Esophagus muscularis mucosa (tissue), 4 donors: ENCODE results near the gene CNTRL.

Source experiments
- EP300 ChIP-seq: sonication (generic); formaldehyde crosslinking; IDR thresholded peaks from one replicate; pipeline ENCODE4 v1.6.1; 2017; ENCODE audit warnings: antibody characterized with exemption
- POLR2A ChIP-seq: fragments of 450-650 bp; IDR thresholded peaks from one replicate; pipeline ENCODE4 v1.6.1; 2017; ENCODE audit warnings: antibody characterized with exemption, moderate library complexity, mild to moderate bottlenecking, low read depth
- POLR2AphosphoS5 ChIP-seq, 2 donors: sonication (generic); formaldehyde crosslinking; IDR thresholded peaks; one replicate each; pipeline ENCODE4 v1.6.1; 2017; ENCODE audit warnings: antibody characterized with exemption in 2 of 2
- TF ChIP-seq, protein P1 (sequence below), 3 experiments: fragments of 200-600 bp in 2 of 3; fragments of 450-650 bp in 1 of 3; sonication (generic) in 2 of 3; IDR thresholded peaks; one replicate each; pipeline ENCODE4 v1.5.1; 2017 to 2019; ENCODE audit warnings: antibody characterized with exemption in 3 of 3, mild to moderate bottlenecking in 2 of 3, moderate library complexity in 1 of 3

DNA sequence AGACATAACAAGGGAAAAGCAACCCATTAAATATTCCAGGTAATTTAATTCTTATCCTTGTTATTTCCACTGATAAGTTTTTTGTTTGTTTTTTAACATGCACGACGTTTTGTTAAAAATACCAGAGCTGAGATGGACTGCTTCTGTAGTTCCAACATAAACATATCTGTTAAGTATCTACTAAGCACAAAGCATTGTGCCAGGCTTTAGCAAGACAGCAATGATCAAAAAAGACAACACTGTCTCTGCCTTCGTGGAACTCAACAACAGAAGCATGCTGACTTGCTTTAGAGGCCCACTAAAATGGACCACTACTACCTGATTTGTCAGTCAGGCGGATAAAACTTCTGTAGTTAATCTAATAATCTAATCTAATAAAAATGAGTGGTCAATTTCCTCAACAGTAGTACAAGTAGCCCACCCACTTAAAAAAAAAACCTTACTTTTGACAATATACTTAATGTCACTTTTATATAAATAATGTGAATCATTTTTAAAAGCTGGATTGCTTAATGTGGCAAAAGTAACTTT lies 123.8 kb downstream of the CNTRL start:
- no peak for TF ChIP-seq EP300
- TF ChIP-seq, protein P1, sequence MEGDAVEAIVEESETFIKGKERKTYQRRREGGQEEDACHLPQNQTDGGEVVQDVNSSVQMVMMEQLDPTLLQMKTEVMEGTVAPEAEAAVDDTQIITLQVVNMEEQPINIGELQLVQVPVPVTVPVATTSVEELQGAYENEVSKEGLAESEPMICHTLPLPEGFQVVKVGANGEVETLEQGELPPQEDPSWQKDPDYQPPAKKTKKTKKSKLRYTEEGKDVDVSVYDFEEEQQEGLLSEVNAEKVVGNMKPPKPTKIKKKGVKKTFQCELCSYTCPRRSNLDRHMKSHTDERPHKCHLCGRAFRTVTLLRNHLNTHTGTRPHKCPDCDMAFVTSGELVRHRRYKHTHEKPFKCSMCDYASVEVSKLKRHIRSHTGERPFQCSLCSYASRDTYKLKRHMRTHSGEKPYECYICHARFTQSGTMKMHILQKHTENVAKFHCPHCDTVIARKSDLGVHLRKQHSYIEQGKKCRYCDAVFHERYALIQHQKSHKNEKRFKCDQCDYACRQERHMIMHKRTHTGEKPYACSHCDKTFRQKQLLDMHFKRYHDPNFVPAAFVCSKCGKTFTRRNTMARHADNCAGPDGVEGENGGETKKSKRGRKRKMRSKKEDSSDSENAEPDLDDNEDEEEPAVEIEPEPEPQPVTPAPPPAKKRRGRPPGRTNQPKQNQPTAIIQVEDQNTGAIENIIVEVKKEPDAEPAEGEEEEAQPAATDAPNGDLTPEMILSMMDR (IDR thresholded peaks at IDR 0.05) = no peak
- TF ChIP-seq POLR2A = no peak
- TF ChIP-seq POLR2AphosphoS5 (IDR thresholded peaks at IDR 0.05) = no peak
